SK-N-SH (cell line): Measurements from ENCODE around the gene IFITM1. TPM values are rescaled to one million over a fixed set of nuclear protein-coding genes. Genes with fewer than 3 reads are reported as not detected.

Experiments
- CTCF ChIA-PET: fragments of 300-600, 350-600 bp; formaldehyde crosslinking; extraction: SDS; loops from one replicate; lab custom pipeline; 2021; lab: Yijun Ruan, JAX
- POLR2A ChIA-PET: fragments of 350-600 bp; sonication (Branson Sonifier 250); formaldehyde crosslinking; extraction: SDS; loops from one replicate; lab custom pipeline; 2020; ENCODE audit warnings: antibody characterized with exemption, inconsistent platforms; lab: Yijun Ruan, JAX
- DNase-seq: peaks from one replicate; pipeline ENCODE4 v3.0.0; 2012
- H2AFZ ChIP-seq: fragments of 200-600 bp; sonication (generic); 2 replicates; pipeline ENCODE4 v1.8.1; 2016; ENCODE audit warnings: antibody characterized with exemption, mild to moderate bottlenecking, low read depth
- H3F3A ChIP-seq: fragments of 200-600 bp; sonication (generic); replicated peaks from 2 replicates; pipeline ENCODE3; 2016; ENCODE audit warnings: antibody characterized with exemption, mild to moderate bottlenecking; ENCODE audit not compliant: insufficient read depth
- H3K27ac ChIP-seq, 2 experiments: fragments of 200-500 bp in 1 of 2; fragments of 200-600 bp in 1 of 2; sonication (Bioruptor generic) in 1 of 2; sonication (generic), shearing (Covaris generic) in 1 of 2; 2 replicates each; pipeline versions ENCODE4 v1.5.1 to v1.6.1; 2014 to 2016; ENCODE audit warnings: low read depth in 2 of 2, inconsistent platforms in 1 of 2, low read length in 1 of 2, mild to moderate bottlenecking in 1 of 2, mixed read lengths in 1 of 2
- H3K27me3 ChIP-seq: fragments of 200-600 bp; sonication (generic), shearing (Covaris generic); 2 replicates; pipeline ENCODE4 v1.6.1; 2016; ENCODE audit warnings: mixed run types; ENCODE audit not compliant: insufficient read depth
- H3K36me3 ChIP-seq, 2 experiments: fragments of 200-500 bp in 1 of 2; fragments of 200-600 bp in 1 of 2; sonication (Bioruptor generic) in 1 of 2; sonication (generic) in 1 of 2; replicated peaks in 1 of 2; 2 replicates each; pipeline versions ENCODE3 to v1.5.1; 2014 to 2016; ENCODE audit warnings: low read length in 1 of 2, mild to moderate bottlenecking in 1 of 2; ENCODE audit not compliant: insufficient read depth in 2 of 2, control insufficient read depth in 1 of 2
- H3K4me1 ChIP-seq, 2 experiments: fragments of 200-500 bp in 1 of 2; fragments of 200-600 bp in 1 of 2; sonication (Bioruptor generic) in 1 of 2; sonication (generic), shearing (Covaris generic) in 1 of 2; 2 replicates each; pipeline versions ENCODE4 v1.5.1 to v1.6.1; 2014 to 2016; ENCODE audit warnings: low read depth in 1 of 2, low read length in 1 of 2, mixed run types in 1 of 2; ENCODE audit not compliant: insufficient read depth in 2 of 2, control insufficient read depth in 1 of 2
- H3K4me2 ChIP-seq: fragments of 200-600 bp; sonication (generic), shearing (Covaris generic); 2 replicates; pipeline ENCODE4 v1.6.1; 2017; ENCODE audit warnings: mixed run types
- H3K4me3 ChIP-seq, 2 experiments: fragments of 200-500 bp in 1 of 2; fragments of 200-600 bp in 1 of 2; sonication (Bioruptor generic) in 1 of 2; sonication (generic), shearing (Covaris generic) in 1 of 2; 2 replicates each; pipeline versions ENCODE4 v1.5.1 to v1.8.1; 2014 to 2016; ENCODE audit warnings: low read depth in 2 of 2, inconsistent platforms in 1 of 2, low read length in 1 of 2, mild to moderate bottlenecking in 1 of 2, mixed read lengths in 1 of 2, moderate library complexity in 1 of 2
- H3K79me2 ChIP-seq: fragments of 200-600 bp; sonication (generic); 2 replicates; pipeline ENCODE4 v1.8.1; 2017; ENCODE audit warnings: mild to moderate bottlenecking; ENCODE audit not compliant: insufficient read depth
- H3K9ac ChIP-seq: fragments of 200-600 bp; sonication (generic); 2 replicates; pipeline ENCODE4 v1.6.1; 2017; ENCODE audit warnings: mixed run types
- H3K9me2 ChIP-seq: fragments of 200-600 bp; sonication (generic); 2 replicates; pipeline ENCODE4 v1.6.1; 2017; ENCODE audit warnings: mixed run types
- H3K9me3 ChIP-seq: fragments of 200-600 bp; sonication (generic); 2 replicates; pipeline ENCODE4 v1.6.1; 2017; ENCODE audit warnings: mixed run types, mild to moderate bottlenecking, moderate library complexity
- H4K20me1 ChIP-seq: fragments of 200-600 bp; sonication (generic); 2 replicates; pipeline ENCODE4 v1.6.1; 2017; ENCODE audit warnings: mild to moderate bottlenecking, mixed run types; ENCODE audit not compliant: insufficient read depth
- CHD2 ChIP-seq: fragments of 150-350 bp; IDR thresholded peaks from 2 replicates; pipeline ENCODE4 v1.6.1; 2018; ENCODE audit warnings: low read length; ENCODE audit not compliant: partially characterized antibody
- FOXM1 ChIP-seq: IDR thresholded peaks from 2 replicates; pipeline ENCODE4 v1.4.0; 2012; ENCODE audit warnings: low read depth, mild to moderate bottlenecking
- GATA2 ChIP-seq: sonication (generic); formaldehyde crosslinking; IDR thresholded peaks from 2 replicates; pipeline ENCODE4 v1.5.0; 2020; ENCODE audit warnings: mild to moderate bottlenecking, missing genetic modification reagents
- MXI1 ChIP-seq: IDR thresholded peaks from 2 replicates; pipeline ENCODE4 v1.6.1; 2012; ENCODE audit warnings: mild to moderate bottlenecking, low read depth, low read length, improper control_type of control experiment
- NRF1 ChIP-seq: IDR thresholded peaks from 2 replicates; pipeline ENCODE4 v1.6.1; 2012; ENCODE audit warnings: low read depth, mild to moderate bottlenecking, low read length
- PBX3 ChIP-seq: IDR thresholded peaks from 2 replicates; pipeline ENCODE4; 2012
- POLR2AphosphoS5 ChIP-seq: IDR thresholded peaks from 2 replicates; pipeline ENCODE4 v1.6.1; 2012; ENCODE audit warnings: low read depth, low read length
- RAD21 ChIP-seq: IDR thresholded peaks from 2 replicates; pipeline ENCODE4 v1.6.1; 2012; ENCODE audit warnings: mild to moderate bottlenecking, low read length
- REST ChIP-seq: IDR thresholded peaks from 2 replicates; pipeline ENCODE4 v1.6.1; 2012; ENCODE audit warnings: mild to moderate bottlenecking, low read depth, low read length, moderate library complexity
- RXRA ChIP-seq: IDR thresholded peaks from 2 replicates; pipeline ENCODE4 v1.4.0; 2012; ENCODE audit warnings: low read depth, mild to moderate bottlenecking, borderline replicate concordance
- SMC3 ChIP-seq: IDR thresholded peaks from 2 replicates; pipeline ENCODE4 v1.6.1; 2012; ENCODE audit warnings: low read depth, low read length, improper control_type of control experiment
- TAF1 ChIP-seq: IDR thresholded peaks from 2 replicates; pipeline ENCODE4 v1.6.1; 2012; ENCODE audit warnings: low read depth, mild to moderate bottlenecking, low read length, moderate library complexity, borderline replicate concordance
- TEAD4 ChIP-seq: IDR thresholded peaks from 2 replicates; pipeline ENCODE4 v1.4.0; 2012; ENCODE audit warnings: mild to moderate bottlenecking, borderline replicate concordance; ENCODE audit not compliant: insufficient read depth
- WGBS: methylation state at CpG from one replicate; pipeline ENCODE4 v1.1.6; 2017; ENCODE audit warnings: low lambda C conversion rate; 5-methylcytosine and 5-hydroxymethylcytosine counted together
- polyA plus RNA-seq, 3 experiments: library from polyadenylated mRNA; depleted of rRNA; stranded (reverse); fragments of >200 nt; gene quantifications; 2 replicates each; pipeline ENCODE4 v1.2.3, GENCODE V29; 2012
- TF ChIP-seq, protein P1 (sequence below): fragments of 150-350 bp; IDR thresholded peaks from 2 replicates; pipeline ENCODE4 v1.6.1; 2016; ENCODE audit warnings: mild to moderate bottlenecking, low read depth, low read length
- TF ChIP-seq, protein P2 (sequence below): IDR thresholded peaks from 2 replicates; pipeline ENCODE4 v1.4.0; 2012; ENCODE audit warnings: low read depth, borderline replicate concordance

IFITM1 gene
- polyA plus RNA-seq, 1 of the 3 experiments (the other 2 are of a cell fraction): 19.4 TPM

DNA sequence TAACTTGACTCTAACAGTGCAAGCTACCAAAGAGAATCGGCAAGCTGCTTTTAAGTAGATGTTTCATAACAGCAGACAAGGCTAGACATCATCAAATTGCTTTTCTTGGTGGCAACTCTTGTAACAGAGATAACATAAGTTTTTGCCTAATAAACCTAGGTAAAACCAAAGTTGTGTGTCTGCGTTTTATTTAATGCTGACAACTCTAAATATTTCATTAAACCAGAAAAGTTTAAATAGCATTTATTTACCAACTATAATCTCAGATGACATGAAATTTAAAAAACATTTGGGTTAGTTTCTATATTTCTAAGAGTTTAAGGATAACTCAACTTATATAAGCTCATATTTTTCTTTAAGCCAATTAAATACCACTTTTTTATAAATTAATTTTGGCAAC lies 26.1 kb downstream of the IFITM1 start:
- no peak for TF ChIP-seq POLR2AphosphoS5
- TF ChIP-seq MXI1: no peak
- no peak for TF ChIP-seq REST
- TF ChIP-seq RXRA: no peak
- TF ChIP-seq CHD2: no peak
- TF ChIP-seq PBX3: no peak
- TF ChIP-seq NRF1: no peak
- TF ChIP-seq, protein P1, sequence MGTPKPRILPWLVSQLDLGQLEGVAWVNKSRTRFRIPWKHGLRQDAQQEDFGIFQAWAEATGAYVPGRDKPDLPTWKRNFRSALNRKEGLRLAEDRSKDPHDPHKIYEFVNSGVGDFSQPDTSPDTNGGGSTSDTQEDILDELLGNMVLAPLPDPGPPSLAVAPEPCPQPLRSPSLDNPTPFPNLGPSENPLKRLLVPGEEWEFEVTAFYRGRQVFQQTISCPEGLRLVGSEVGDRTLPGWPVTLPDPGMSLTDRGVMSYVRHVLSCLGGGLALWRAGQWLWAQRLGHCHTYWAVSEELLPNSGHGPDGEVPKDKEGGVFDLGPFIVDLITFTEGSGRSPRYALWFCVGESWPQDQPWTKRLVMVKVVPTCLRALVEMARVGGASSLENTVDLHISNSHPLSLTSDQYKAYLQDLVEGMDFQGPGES: no peak
- TF ChIP-seq, protein P2, sequence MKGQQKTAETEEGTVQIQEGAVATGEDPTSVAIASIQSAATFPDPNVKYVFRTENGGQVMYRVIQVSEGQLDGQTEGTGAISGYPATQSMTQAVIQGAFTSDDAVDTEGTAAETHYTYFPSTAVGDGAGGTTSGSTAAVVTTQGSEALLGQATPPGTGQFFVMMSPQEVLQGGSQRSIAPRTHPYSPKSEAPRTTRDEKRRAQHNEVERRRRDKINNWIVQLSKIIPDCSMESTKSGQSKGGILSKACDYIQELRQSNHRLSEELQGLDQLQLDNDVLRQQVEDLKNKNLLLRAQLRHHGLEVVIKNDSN: no peak
- TF ChIP-seq SMC3: no peak
- TF ChIP-seq GATA2 (CRISPR knock-in tag): no peak
- TF ChIP-seq TEAD4: no peak
- no peak for TF ChIP-seq TAF1
- no peak for TF ChIP-seq RAD21
- TF ChIP-seq FOXM1: no peak
- no peaks in the 10 kb centered on the region for H4K20me1 ChIP-seq
- H3K4me2 ChIP-seq: no peak overlapping the region
- 88% methylated on average over 2 of the region's 2 CpGs for WGBS
- H2AFZ ChIP-seq: no peak overlapping the region
- ChIA-PET CTCF (interaction anchor here (0.6 to 1.5 kb wide), 4 partner anchors 16 to 165 kb away, joined by 3 to 5 read pairs (median 4); no protein-coding TSS in a partner anchor), POLR2A (no interaction called here)
- H3K27me3 ChIP-seq: no peaks in the 10 kb centered on the region; the same call in 1 of the 2 replicates
- no peaks in the 10 kb centered on the region for H3K36me3 ChIP-seq
- H3K9ac ChIP-seq: no peak overlapping the region
- H3K27ac ChIP-seq: no peak overlapping the region
- DNase-seq: no peak
- no peaks in the 10 kb centered on the region for H3K4me1 ChIP-seq
- no peaks in the 10 kb centered on the region for H3K9me3 ChIP-seq
- H3K79me2 ChIP-seq: no peaks in the 10 kb centered on the region
- no peaks in the 10 kb centered on the region; the same call in 1 of the 2 replicates for H3K9me2 ChIP-seq
- no peak overlapping the region for H3K4me3 ChIP-seq
- H3F3A ChIP-seq: no peaks in the 10 kb centered on the region
